Measurements from ENCODE around the gene DNM3.

Gene DNM3

GRCh38 chr1:171901245-171901644 is 59.9 kb downstream of the DNM3 start:
- no peak for TF ChIP-seq SNAI2 (CRISPR knock-in tag; IDR thresholded peaks at IDR 0.05)
- TF ChIP-seq CREB5 (CRISPR knock-in tag; IDR thresholded peaks at IDR 0.05; ENCODE audit: low read depth): no peak
- TF ChIP-seq CSRNP3 (CRISPR knock-in tag; IDR thresholded peaks at IDR 0.05): no peak
- TF ChIP-seq ZNF565 (CRISPR knock-in tag; conservative IDR thresholded peaks at IDR 0.05; ENCODE audit: low read depth): no peak
- TF ChIP-seq BACH2 (CRISPR knock-in tag; IDR thresholded peaks at IDR 0.05; ENCODE audit: borderline replicate concordance): no peak
- TF ChIP-seq POU6F1 (CRISPR knock-in tag; IDR thresholded peaks at IDR 0.05; ENCODE audit: borderline replicate concordance, low read depth): no peak
- no peak for TF ChIP-seq ZFP30 (CRISPR knock-in tag; IDR thresholded peaks at IDR 0.05)
- no peak for TF ChIP-seq TCF4 (CRISPR knock-in tag; IDR thresholded peaks at IDR 0.05; ENCODE audit: borderline replicate concordance)
- TF ChIP-seq ESRRG (CRISPR knock-in tag; IDR thresholded peaks at IDR 0.05): no peak
- TF ChIP-seq RARB (CRISPR knock-in tag; IDR thresholded peaks at IDR 0.05): no peak
- TF ChIP-seq TSHZ2 (CRISPR knock-in tag; IDR thresholded peaks at IDR 0.05): no peak
- no peak for TF ChIP-seq PPARA (CRISPR knock-in tag; IDR thresholded peaks at IDR 0.05; ENCODE audit: borderline replicate concordance)
- no peak for TF ChIP-seq CSDC2 (CRISPR knock-in tag; IDR thresholded peaks at IDR 0.05)
- no peak for TF ChIP-seq ARNTL (CRISPR knock-in tag; IDR thresholded peaks at IDR 0.05; ENCODE audit: borderline replicate concordance, low read depth)
- no peak for TF ChIP-seq TOX (CRISPR knock-in tag; IDR thresholded peaks at IDR 0.05; ENCODE audit: borderline replicate concordance)
- TF ChIP-seq ISL1 (CRISPR knock-in tag; IDR thresholded peaks at IDR 0.05): no peak
- TF ChIP-seq ZNF70 (CRISPR knock-in tag; IDR thresholded peaks at IDR 0.05): no peak
- TF ChIP-seq OSR1 (CRISPR knock-in tag; IDR thresholded peaks at IDR 0.05): no peak
- no peak for TF ChIP-seq ZFP3 (CRISPR knock-in tag; IDR thresholded peaks at IDR 0.05)
- TF ChIP-seq ZC3H10 (CRISPR knock-in tag; IDR thresholded peaks at IDR 0.05): no peak
- no peak for ATAC-seq

- no peak for ATAC-seq
- TF ChIP-seq TCF4 (CRISPR knock-in tag; IDR thresholded peaks at IDR 0.05; ENCODE audit: borderline replicate concordance) (no peak), ESRRG (CRISPR knock-in tag; IDR thresholded peaks at IDR 0.05) (no peak), BACH2 (CRISPR knock-in tag; IDR thresholded peaks at IDR 0.05; ENCODE audit: borderline replicate concordance) (no peak), ARNTL (CRISPR knock-in tag; IDR thresholded peaks at IDR 0.05; ENCODE audit: borderline replicate concordance, low read depth) (no peak), TOX (CRISPR knock-in tag; IDR thresholded peaks at IDR 0.05; ENCODE audit: borderline replicate concordance) (no peak), ISL1 (CRISPR knock-in tag; IDR thresholded peaks at IDR 0.05) (no peak), TSHZ2 (CRISPR knock-in tag; IDR thresholded peaks at IDR 0.05) (no peak), SNAI2 (CRISPR knock-in tag; IDR thresholded peaks at IDR 0.05) (no peak), ZNF8 (CRISPR knock-in tag; IDR thresholded peaks at IDR 0.05) (no peak), CSRNP3 (CRISPR knock-in tag; IDR thresholded peaks at IDR 0.05) (no peak), OSR1 (CRISPR knock-in tag; IDR thresholded peaks at IDR 0.05) (no peak), ZNF70 (CRISPR knock-in tag; IDR thresholded peaks at IDR 0.05) (no peak), PATZ1 (CRISPR knock-in tag; IDR thresholded peaks at IDR 0.05; ENCODE audit: borderline replicate concordance) (no peak), ZFP30 (CRISPR knock-in tag; IDR thresholded peaks at IDR 0.05) (no peak), ZNF565 (CRISPR knock-in tag; conservative IDR thresholded peaks at IDR 0.05; ENCODE audit: low read depth) (no peak), GLIS3 (CRISPR knock-in tag; IDR thresholded peaks at IDR 0.05) (no peak), POU6F1 (CRISPR knock-in tag; IDR thresholded peaks at IDR 0.05; ENCODE audit: borderline replicate concordance, low read depth) (no peak)
These were observed 61.2 kb downstream of the DNM3 start for GRCh38 chr1:171902527-171902926.

All from SK-N-SH treated with all-trans-retinoic acid at 6 μM for 48 hours (cell line).